ENCODE results near the gene WNT8A.

- TF ChIP-seq, protein P1, sequence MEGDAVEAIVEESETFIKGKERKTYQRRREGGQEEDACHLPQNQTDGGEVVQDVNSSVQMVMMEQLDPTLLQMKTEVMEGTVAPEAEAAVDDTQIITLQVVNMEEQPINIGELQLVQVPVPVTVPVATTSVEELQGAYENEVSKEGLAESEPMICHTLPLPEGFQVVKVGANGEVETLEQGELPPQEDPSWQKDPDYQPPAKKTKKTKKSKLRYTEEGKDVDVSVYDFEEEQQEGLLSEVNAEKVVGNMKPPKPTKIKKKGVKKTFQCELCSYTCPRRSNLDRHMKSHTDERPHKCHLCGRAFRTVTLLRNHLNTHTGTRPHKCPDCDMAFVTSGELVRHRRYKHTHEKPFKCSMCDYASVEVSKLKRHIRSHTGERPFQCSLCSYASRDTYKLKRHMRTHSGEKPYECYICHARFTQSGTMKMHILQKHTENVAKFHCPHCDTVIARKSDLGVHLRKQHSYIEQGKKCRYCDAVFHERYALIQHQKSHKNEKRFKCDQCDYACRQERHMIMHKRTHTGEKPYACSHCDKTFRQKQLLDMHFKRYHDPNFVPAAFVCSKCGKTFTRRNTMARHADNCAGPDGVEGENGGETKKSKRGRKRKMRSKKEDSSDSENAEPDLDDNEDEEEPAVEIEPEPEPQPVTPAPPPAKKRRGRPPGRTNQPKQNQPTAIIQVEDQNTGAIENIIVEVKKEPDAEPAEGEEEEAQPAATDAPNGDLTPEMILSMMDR (IDR thresholded peaks at IDR 0.05; ENCODE audit: low read depth, low read length): no peak
- TF ChIP-seq EZH2phosphoT487 (IDR thresholded peaks at IDR 0.05; ENCODE audit: low read depth): no peak
These were observed 55.3 kb downstream of the WNT8A start, which contains the start of gene NME5 for GRCh38 chr5:138138949-138139780.

All from OCI-LY3 (cell line).